Esophagus (tissue), 2 donors: ENCODE data around the gene NT5C. TPM values are rescaled to one million over a fixed set of nuclear protein-coding genes. Genes with fewer than 3 reads are reported as not detected.
A peak's percentile ranks its signal among the peaks of the same experiment; 100 is the strongest.

Experiments
- H3K27ac ChIP-seq, 2 donors: one replicate each; pipeline ENCODE4 v1.5.1; 2013; ENCODE audit warnings: low read depth in 2 of 2, mild to moderate bottlenecking in 2 of 2, inconsistent platforms in 1 of 2, low read length in 1 of 2, moderate library complexity in 1 of 2
- H3K27me3 ChIP-seq, 2 donors: one replicate each; pipeline ENCODE4 v1.6.1; 2013; ENCODE audit warnings: low read length in 2 of 2, control low read depth in 1 of 2, mild to moderate bottlenecking in 1 of 2; ENCODE audit not compliant: insufficient read depth in 2 of 2, control insufficient read depth in 1 of 2
- H3K36me3 ChIP-seq, 2 donors: one replicate each; pipeline ENCODE4 v1.6.1; 2013; ENCODE audit warnings: low read length in 1 of 2; ENCODE audit not compliant: control insufficient read depth in 2 of 2, insufficient read depth in 2 of 2
- H3K4me1 ChIP-seq, 2 donors: one replicate each; pipeline ENCODE4 v1.6.1; 2013; ENCODE audit warnings: low read length in 1 of 2; ENCODE audit not compliant: control insufficient read depth in 2 of 2, insufficient read depth in 2 of 2
- H3K4me3 ChIP-seq, 2 donors: one replicate each; pipeline ENCODE4 v1.5.1; 2013; ENCODE audit warnings: low read length in 2 of 2, mild to moderate bottlenecking in 2 of 2, low read depth in 1 of 2, moderate library complexity in 1 of 2
- H3K9me3 ChIP-seq, 2 donors: one replicate each; pipeline ENCODE4 v1.6.1; 2013; ENCODE audit warnings: mild to moderate bottlenecking in 2 of 2, low read depth in 1 of 2, low read length in 1 of 2, moderate library complexity in 1 of 2; ENCODE audit not compliant: control insufficient read depth in 2 of 2, insufficient read depth in 1 of 2
- WGBS, 2 donors: extraction: QIAGEN DNeasy Blood & Tissue Kit; methylation state at CpG; one replicate each; pipeline ENCODE4 v1.1.7; 2013; 5-methylcytosine and 5-hydroxymethylcytosine counted together
- polyA plus RNA-seq, 2 donors: library from polyadenylated mRNA; stranded (reverse); fragments of 200-250 nt; gene quantifications; one replicate each; pipeline ENCODE4 v1.2.3, GENCODE V29; 2013
- donor health status: healthy with polysubstance abuse.
- donor health status: Bipolar disorder and iron deficiency.

NT5C gene
- polyA plus RNA-seq, 2 donors, result 64.2 to 79.0 TPM

DNA sequence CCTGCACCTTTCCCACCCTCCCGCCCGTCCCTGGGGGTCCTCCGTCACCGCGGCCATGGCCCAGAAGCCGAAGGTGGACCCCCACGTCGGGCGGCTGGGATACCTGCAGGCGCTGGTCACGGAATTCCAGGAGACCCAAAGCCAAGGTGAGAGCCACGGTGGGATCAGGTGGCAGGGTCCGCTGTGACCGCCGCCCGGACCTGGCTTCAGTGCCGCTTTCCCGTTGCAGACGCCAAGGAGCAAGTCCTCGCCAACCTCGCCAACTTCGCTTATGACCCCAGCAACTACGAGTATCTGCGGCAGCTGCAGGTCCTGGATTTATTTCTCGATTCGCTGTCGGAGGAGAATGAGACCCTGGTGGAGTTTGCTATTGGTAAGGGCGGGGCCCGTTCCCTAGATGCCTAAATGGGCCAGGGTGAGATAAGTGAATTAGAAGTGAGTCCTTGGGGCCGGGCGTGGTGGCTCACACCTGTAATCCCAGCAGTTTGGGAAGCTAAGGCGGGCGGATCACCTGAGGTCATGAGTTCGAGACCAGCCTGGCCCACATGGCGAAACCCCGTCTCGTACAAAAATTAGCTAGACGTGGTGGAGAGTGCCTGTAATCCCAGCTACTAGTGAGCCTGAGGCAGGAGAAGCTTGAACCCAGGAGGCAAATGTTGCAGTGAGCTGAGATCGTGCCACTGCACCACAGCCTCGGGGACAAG lies 21.2 kb downstream of the NT5C start:
- WGBS, 2 donors, result 17% methylated on average over 36 to 40 of the region's 40 CpGs
- no peaks in the 10 kb centered on the region for H3K27me3 ChIP-seq
- H3K4me1 ChIP-seq, result peaks cover 10 to 11% of the 10 kb centered on the region in 2 donors
- H3K4me3 ChIP-seq, result peak overlapping the region; percentile 68 to 87
- no peaks in the 10 kb centered on the region for H3K36me3 ChIP-seq
- no peaks in the 10 kb centered on the region for H3K9me3 ChIP-seq
- H3K27ac ChIP-seq, result peak overlapping the region; percentile 71 to 72

DNA sequence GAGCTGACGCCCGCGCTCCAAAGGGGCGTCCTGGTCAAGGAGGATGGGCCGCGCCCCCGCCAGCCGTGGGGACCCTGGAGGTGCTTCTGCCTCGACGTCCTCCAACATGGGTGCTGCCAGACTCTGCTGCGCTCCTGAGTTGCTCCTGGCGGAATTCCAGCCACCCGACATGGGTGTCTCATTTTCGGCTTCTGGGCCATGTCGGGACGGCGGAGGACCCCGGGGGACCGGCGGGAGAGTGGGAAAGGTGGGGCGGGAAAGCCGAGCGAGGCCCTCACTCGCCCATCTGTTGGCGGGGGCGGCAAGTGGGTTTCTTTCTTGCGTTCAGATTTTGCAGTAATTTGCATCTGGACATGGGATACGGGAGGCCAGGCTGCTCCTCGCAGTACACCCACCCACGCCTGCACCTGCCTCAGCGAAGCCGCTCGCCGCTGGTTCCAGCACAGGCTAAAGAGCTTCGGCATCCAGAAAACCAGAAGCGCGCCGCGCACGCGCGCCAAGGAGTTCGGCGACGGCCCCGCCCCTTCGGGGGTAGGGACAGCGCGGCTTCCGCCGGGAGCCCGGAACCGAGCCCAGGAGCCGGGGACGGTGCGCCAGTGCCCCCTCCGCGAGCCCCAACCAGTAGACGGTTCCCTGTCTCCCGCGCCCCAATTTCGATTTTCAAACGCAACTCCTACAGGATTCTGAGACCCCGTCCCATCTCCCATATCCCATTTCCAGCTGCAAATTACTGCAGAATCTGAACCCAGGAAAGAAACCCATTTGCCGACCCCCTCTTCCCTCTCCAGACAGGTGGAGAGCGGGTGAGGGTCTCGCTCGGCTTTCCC lies 21.9 kb downstream of the NT5C start, which contains the start of gene ARMC7:
Gene ARMC7, plus strand, starts transcription at position 563 of the 827 bp plus-strand sequence. CDS start 320 bp downstream, outside the sequence.
- Histone ChIP-seq H3K27me3 (no peaks in the 10 kb centered on the region), H3K4me3 (peak within 1 kb of the TSS; percentile 68 to 87), H3K9me3 (no peaks in the 10 kb centered on the region), H3K4me1 (peaks cover 8 to 10% of the 10 kb centered on the region in 2 donors), H3K27ac (peak within 1 kb of the TSS; percentile 71 to 72), H3K36me3 (peaks cover 0 to 5% of the 10 kb centered on the region in 2 donors)
- 1% methylated on average over 66 to 68 of the region's 68 CpGs for WGBS, 2 donors

DNA sequence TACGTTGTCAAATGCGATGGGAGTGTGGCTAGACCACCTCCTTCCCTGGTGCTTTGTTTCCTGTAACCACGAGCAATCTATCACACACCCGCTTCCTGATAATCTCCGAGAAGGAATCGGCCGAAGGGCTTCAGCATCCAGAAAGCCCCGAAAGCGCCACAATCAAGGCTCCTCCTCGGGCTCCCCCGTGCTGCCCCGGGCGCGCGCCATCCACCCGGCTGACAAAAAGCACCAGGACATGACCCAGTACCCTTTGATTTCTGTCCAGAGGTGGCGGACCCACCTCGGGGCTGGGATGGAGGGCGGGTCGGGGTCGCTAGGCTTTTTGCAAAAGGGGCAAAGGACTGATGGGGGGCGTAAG lies 22.5 kb downstream of the NT5C start:
- WGBS, 2 donors, result 5 to 11% methylated on average over 22 of the region's 22 CpGs

DNA sequence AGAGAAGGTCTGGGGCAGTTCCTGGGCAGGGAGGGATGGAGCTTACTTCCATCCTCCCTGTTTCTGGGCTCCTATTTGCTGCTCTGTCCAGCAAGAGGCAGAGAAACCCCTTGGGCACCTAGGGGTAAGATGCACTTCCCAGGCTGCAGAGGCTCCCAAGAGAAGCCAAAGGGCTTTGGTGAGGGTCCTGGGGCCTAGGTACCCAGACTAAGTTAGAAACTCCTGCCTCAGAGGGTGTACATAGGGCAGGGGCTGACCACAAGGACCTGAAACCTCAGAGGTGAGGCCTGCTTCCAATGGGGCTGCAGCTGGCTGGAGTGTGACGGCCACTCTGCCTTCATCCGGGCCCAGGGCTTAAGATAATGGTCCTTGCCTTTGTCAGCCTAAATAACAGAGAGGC lies 23.3 kb downstream of the NT5C start:
- no peaks in the 10 kb centered on the region for H3K9me3 ChIP-seq
- H3K4me3 ChIP-seq, result no peak overlapping the region
- H3K36me3 ChIP-seq, result peaks cover 0 to 8% of the 10 kb centered on the region in 2 donors
- H3K27me3 ChIP-seq, result no peaks in the 10 kb centered on the region
- H3K4me1 ChIP-seq, result peaks cover 4 to 9% of the 10 kb centered on the region in 2 donors
- H3K27ac ChIP-seq, result no peak overlapping the region
- WGBS, 2 donors, result 81 to 85% methylated on average over 2 of the region's 2 CpGs

More for the DNA sequence above, 22.5 kb downstream of the NT5C start:
- peak overlapping the region; percentile 68 to 87 for H3K4me3 ChIP-seq
- H3K27me3 ChIP-seq, result no peaks in the 10 kb centered on the region
- no peaks in the 10 kb centered on the region for H3K9me3 ChIP-seq
- peaks cover 0 to 5% of the 10 kb centered on the region in 2 donors for H3K36me3 ChIP-seq
- H3K4me1 ChIP-seq, result peaks cover 8 to 10% of the 10 kb centered on the region in 2 donors
- no peak overlapping the region for H3K27ac ChIP-seq

DNA sequence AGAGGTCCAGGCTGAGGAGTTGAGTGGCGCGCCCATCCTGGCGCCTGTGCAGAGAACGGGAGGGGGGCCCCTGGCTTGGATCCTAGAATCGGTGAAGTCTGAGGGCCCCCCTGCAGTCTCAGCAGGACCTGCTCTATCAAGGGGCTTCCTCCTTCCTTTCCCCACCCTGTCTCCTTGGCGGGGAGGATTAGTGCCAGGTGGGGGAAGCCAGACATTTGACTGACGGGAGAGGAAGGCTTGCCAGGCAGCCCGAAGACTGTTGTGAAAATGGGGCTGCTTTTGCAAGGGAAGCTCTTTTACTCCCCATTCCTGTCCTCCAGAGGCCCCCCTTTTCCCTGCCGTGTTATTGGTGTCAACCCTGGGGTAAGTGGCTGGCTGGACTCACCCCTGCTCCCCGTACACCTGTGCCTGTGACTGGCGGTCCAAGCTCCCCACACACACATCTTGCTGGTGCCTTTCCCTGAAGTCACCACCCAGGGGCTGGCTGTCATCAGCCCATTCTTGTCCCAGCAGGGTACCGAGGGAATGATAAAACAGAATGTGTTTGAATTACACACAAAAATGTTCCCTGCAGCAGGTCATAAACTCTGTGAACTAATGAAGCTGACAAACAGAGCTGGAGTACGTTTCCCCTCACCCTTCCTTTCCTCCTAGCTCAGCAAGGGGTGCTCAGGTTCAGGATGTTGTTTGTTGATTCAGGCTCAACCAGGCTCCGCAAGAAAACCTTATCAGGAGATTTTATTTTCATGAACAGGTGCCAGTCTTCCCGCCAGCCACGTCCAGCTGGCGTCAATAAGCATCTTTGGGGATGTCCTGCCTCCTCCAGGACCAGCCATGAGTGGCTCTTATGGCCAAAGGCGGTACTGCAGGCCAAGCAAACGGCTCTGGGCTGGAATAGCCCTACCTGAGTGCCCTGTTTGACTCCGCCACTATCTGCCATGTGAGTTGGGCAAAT lies 26.1 kb downstream of the NT5C start:
- Histone ChIP-seq H3K27ac (no peak overlapping the region), H3K4me3 (no peak overlapping the region), H3K9me3 (no peaks in the 10 kb centered on the region), H3K4me1 (peaks cover 4 to 6% of the 10 kb centered on the region in 2 donors), H3K36me3 (peaks cover 0 to 12% of the 10 kb centered on the region in 2 donors), H3K27me3 (no peaks in the 10 kb centered on the region)
- 61 to 71% methylated on average over 20 of the region's 20 CpGs for WGBS, 2 donors

DNA sequence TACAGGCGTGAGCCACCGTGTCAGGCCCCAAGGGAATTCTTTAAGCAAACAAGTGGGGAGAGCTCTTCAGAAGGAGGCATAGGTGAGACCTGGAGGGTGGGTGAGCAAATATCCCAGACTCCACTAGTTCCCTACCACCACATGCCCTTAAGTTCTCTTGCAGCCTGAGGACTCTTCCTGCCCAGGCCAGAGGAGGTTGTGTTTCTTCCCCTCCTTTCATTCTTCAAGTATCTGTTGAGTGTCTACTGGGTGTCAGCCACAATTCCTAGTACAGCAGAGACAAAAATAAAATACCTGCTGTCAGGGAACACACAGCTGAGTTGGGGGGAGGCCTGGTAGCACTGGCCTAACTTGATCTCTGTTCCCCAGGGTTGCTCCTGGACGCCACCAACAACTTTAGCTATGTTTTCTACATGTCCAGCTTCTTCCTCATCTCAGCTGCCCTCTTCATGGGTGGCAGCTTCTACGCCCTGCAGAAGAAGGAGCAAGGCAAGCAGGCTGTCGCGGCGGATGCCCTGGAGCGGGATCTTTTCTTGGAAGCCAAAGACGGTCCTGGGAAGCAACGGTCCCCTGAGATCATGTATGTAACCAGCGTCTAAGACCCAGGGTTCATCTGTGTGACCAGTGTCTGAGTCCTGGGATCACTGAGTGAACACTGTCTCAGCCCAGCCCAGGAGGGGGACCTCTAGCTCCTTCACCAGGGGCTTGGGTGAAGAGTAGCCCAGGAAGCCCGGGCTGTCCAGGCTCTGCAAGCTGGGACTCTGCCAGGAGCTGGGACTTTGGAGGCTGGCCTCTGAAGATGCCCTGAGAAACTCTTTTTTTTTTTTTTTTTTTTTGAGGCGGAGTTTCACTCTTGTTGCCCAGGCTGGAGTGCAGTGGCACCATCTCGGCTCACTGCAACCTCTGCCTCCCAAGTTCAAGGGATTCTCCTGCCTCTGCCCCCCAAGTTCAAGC lies 27.7 kb downstream of the NT5C start:
- WGBS, 2 donors, result 80 to 84% methylated on average over 13 to 14 of the region's 14 CpGs
- no peaks in the 10 kb centered on the region for H3K27me3 ChIP-seq
- H3K27ac ChIP-seq, result no peak overlapping the region
- H3K4me1 ChIP-seq, result peaks cover 0 to under 1% of the 10 kb centered on the region in 2 donors
- no peak overlapping the region for H3K4me3 ChIP-seq
- H3K9me3 ChIP-seq, result no peaks in the 10 kb centered on the region
- H3K36me3 ChIP-seq, result peaks cover 0 to 19% of the 10 kb centered on the region in 2 donors

DNA sequence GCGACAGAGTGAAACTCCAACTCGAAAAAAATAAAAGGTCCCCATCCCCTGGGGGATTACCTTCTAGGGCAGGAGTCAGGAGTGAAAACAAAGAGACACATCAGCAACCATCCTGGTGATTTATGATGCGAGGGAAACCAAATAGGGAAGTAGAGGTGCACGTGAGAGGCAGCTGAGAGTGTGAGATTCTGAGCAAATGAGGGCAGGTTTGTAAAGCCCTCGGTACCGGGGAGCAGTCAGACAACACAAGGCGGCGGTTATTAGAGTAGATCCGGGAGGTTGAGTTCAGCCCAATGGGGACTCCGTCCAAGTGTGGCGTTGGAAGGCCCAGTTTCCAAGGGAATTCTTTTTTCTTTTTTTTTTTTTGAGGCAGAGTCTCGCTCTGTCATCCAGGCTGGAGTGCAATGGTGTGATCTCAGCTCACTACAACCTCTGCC lies 29.1 kb downstream of the NT5C start:
- Histone ChIP-seq H3K4me1 (peaks cover 0 to 2% of the 10 kb centered on the region in 2 donors), H3K36me3 (peaks cover 0 to 23% of the 10 kb centered on the region in 2 donors), H3K4me3 (no peak overlapping the region), H3K27ac (no peak overlapping the region), H3K9me3 (no peaks in the 10 kb centered on the region), H3K27me3 (no peaks in the 10 kb centered on the region)
- 54 to 62% methylated on average over 12 of the region's 12 CpGs for WGBS, 2 donors

DNA sequence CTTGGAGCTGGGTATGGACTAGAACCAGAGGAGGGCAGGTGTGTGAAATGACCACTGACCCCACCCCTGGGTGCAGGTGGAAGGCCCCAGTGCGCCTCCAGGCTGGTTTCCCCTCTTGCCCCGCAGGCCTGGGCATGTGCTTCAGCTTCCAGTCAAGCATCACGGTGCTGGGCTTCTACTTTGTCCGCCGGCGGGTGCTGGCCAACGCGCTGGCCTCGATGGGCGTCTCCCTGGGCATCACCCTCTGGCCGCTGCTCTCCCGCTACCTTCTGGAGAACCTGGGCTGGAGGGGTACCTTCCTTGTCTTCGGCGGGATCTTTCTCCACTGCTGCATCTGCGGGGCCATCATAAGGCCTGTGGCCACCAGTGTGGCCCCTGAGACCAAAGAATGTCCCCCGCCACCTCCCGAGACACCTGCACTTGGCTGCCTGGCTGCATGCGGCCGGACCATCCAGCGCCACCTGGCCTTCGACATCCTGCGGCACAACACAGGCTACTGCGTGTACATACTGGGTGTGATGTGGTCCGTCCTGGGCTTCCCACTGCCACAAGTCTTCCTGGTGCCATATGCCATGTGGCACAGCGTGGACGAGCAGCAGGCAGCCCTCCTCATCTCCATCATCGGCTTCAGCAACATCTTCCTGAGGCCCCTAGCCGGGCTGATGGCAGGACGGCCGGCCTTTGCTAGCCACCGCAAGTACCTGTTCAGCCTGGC lies 31.5 kb downstream of the NT5C start:
- H3K4me1 ChIP-seq, result peaks cover 0 to 11% of the 10 kb centered on the region in 2 donors
- no peak overlapping the region for H3K4me3 ChIP-seq
- WGBS, 2 donors, result 96 to 97% methylated on average over 31 of the region's 31 CpGs
- H3K36me3 ChIP-seq, result peaks cover 0 to 22% of the 10 kb centered on the region in 2 donors
- H3K27ac ChIP-seq, result no peak overlapping the region
- no peaks in the 10 kb centered on the region for H3K27me3 ChIP-seq
- H3K9me3 ChIP-seq, result no peaks in the 10 kb centered on the region
